HepG2 (cell line): ENCODE data around the gene HACD2. TPM values are rescaled to one million over a fixed set of nuclear protein-coding genes. Genes with fewer than 3 reads are reported as not detected.

Experiments used
- ATAC-seq: fragments of 200-7000 bp; cut with Tn5 transposase; 3 replicates; pipeline ENCODE4 v1.9.1; 2020; ENCODE audit warnings: mild to moderate bottlenecking, moderate library complexity
- BruUV-seq: library from RNA; stranded (reverse); fragments of 400-500 nt; replicated peaks from 2 replicates; lab custom pipeline; 2021; lab: Mats Ljungman, UMichigan
- CTCF ChIA-PET: fragments of 300-600 bp; formaldehyde crosslinking; extraction: SDS; loops from one replicate; lab custom pipeline; 2021; ENCODE audit warnings: low total read pairs, inconsistent platforms, low intra/inter-chr PET ratio; lab: Yijun Ruan, JAX
- POLR2A ChIA-PET: fragments of 350-600 bp; sonication (Branson Sonifier 250); formaldehyde crosslinking; loops from one replicate; lab custom pipeline; 2020; ENCODE audit warnings: antibody characterized with exemption, inconsistent platforms; lab: Yijun Ruan, JAX
- DNase-seq: peaks from one replicate; pipeline ENCODE4 v3.0.0-alpha.2; 2015; ENCODE audit warnings: low spot score
- FAIRE-seq: peaks from 3 replicates; lab custom pipeline; 2011; peaks lifted over from hg19 to GRCh38; lab: Jason Lieb, UNC
- H2AFZ ChIP-seq: one replicate; pipeline ENCODE4 v1.6.1; 2011; ENCODE audit warnings: low read length, inconsistent platforms
- H3K27ac ChIP-seq: fragments of 300-600 bp; 3 replicates; pipeline ENCODE4 v1.8.0; 2011; ENCODE audit warnings: mixed run types, mild to moderate bottlenecking, mixed read lengths, low read length, inconsistent platforms; ENCODE audit not compliant: insufficient read depth; ENCODE audit errors: extremely low read length
- H3K27me3 ChIP-seq, 2 experiments: fragments of 200-600 bp in 1 of 2; 2 replicates in 1 of 2; 3 replicates in 1 of 2; pipeline versions ENCODE4 v1.6.0 to v1.8.0; 2011; ENCODE audit warnings: low read length in 2 of 2, mild to moderate bottlenecking in 2 of 2, moderate library complexity in 2 of 2, inconsistent platforms in 1 of 2; ENCODE audit not compliant: insufficient read depth in 2 of 2, control insufficient read depth in 1 of 2
- H3K36me3 ChIP-seq, 2 experiments: fragments of 200-600 bp in 1 of 2; replicated peaks in 1 of 2; 2 replicates in 1 of 2; 3 replicates in 1 of 2; pipeline versions ENCODE4 v1.5.1 to v1.8.0; 2011; ENCODE audit warnings: low read length in 2 of 2, inconsistent platforms in 1 of 2; ENCODE audit not compliant: insufficient read depth in 2 of 2, control insufficient read depth in 1 of 2
- H3K4me1 ChIP-seq: 2 replicates; pipeline ENCODE4 v1.5.1; 2012; ENCODE audit warnings: low read length, inconsistent platforms; ENCODE audit not compliant: insufficient read depth
- H3K4me2 ChIP-seq: 2 replicates; pipeline ENCODE4 v1.6.0; 2011; ENCODE audit warnings: low read depth, low read length, inconsistent platforms
- H3K4me3 ChIP-seq, 3 experiments: fragments of 200-600 bp in 1 of 3; sonication (generic), shearing (Covaris generic) in 1 of 3; replicated peaks in 1 of 3; 2 replicates each; pipeline ENCODE4 v1.5.1; 2011 to 2016; ENCODE audit warnings: low read length in 3 of 3, inconsistent platforms in 2 of 3, low read depth in 2 of 3, mild to moderate bottlenecking in 2 of 3, control low read depth in 1 of 3, mixed read lengths in 1 of 3; ENCODE audit not compliant: insufficient read depth in 1 of 3
- H3K79me2 ChIP-seq: one replicate; pipeline ENCODE4 v1.6.1; 2011; ENCODE audit warnings: low read length, inconsistent platforms; ENCODE audit not compliant: insufficient read depth
- H3K9ac ChIP-seq: 2 replicates; pipeline ENCODE4 v1.6.0; 2011; ENCODE audit warnings: mild to moderate bottlenecking, low read depth, low read length, inconsistent platforms; ENCODE audit not compliant: insufficient read depth
- H3K9me3 ChIP-seq: 2 replicates; pipeline ENCODE4 v1.5.1; 2012; ENCODE audit warnings: mild to moderate bottlenecking, low read length
- H4K20me1 ChIP-seq: 2 replicates; pipeline ENCODE4 v1.6.0; 2011; ENCODE audit warnings: inconsistent platforms, mild to moderate bottlenecking, low read length, moderate library complexity; ENCODE audit not compliant: insufficient read depth
- CCDC6 ChIP-seq: sonication (generic); formaldehyde crosslinking; IDR thresholded peaks from 2 replicates; pipeline ENCODE4 v1.8.1; 2022; ENCODE audit warnings: mild to moderate bottlenecking, missing genetic modification reagents, moderate library complexity
- ELF4 ChIP-seq: sonication (generic); formaldehyde crosslinking; IDR thresholded peaks from 2 replicates; pipeline ENCODE4 v1.5.0; 2020; ENCODE audit warnings: missing genetic modification reagents, mild to moderate bottlenecking, moderate library complexity, borderline replicate concordance
- EP300 ChIP-seq, 3 experiments: sonication (generic) in 1 of 3; formaldehyde crosslinking in 1 of 3; IDR thresholded peaks; 2 replicates each; pipeline versions ENCODE4 v1.5.1 to v1.6.1; 2011 to 2020; ENCODE audit warnings: low read depth in 2 of 3, low read length in 2 of 3, borderline replicate concordance in 1 of 3, improper control_type of control experiment in 1 of 3, mild to moderate bottlenecking in 1 of 3, missing genetic modification reagents in 1 of 3, moderate library complexity in 1 of 3
- GPN1 ChIP-seq: sonication (generic); formaldehyde crosslinking; IDR thresholded peaks from 2 replicates; pipeline ENCODE4 v1.5.1; 2020; ENCODE audit warnings: missing genetic modification reagents, borderline replicate concordance
- IRF2 ChIP-seq: IDR thresholded peaks from 2 replicates; pipeline ENCODE4 v1.6.1; 2018; ENCODE audit warnings: missing genetic modification reagents, missing compliant biosample characterization
- KLF16 ChIP-seq, 2 experiments: sonication (generic) in 1 of 2; formaldehyde crosslinking in 1 of 2; IDR thresholded peaks; 2 replicates each; pipeline versions ENCODE4 v1.6.1 to v1.8.0; 2016 to 2023; ENCODE audit warnings: missing genetic modification reagents in 2 of 2, missing compliant biosample characterization in 1 of 2
- MXI1 ChIP-seq: IDR thresholded peaks from 3 replicates; pipeline ENCODE4 v1.6.1; 2012; ENCODE audit warnings: low read depth, low read length, inconsistent platforms, borderline replicate concordance
- NCOA2 ChIP-seq: sonication (generic); formaldehyde crosslinking; IDR thresholded peaks from 2 replicates; pipeline ENCODE4 v1.8.0; 2022; ENCODE audit warnings: inconsistent platforms
- NR2F1 ChIP-seq, 2 experiments: fragments of 450-650 bp in 1 of 2; formaldehyde crosslinking in 1 of 2; IDR thresholded peaks; 2 replicates each; pipeline versions ENCODE4 v1.5.0 to v1.6.1; 2016 to 2020; ENCODE audit warnings: mild to moderate bottlenecking in 1 of 2, missing compliant biosample characterization in 1 of 2, missing genetic modification reagents in 1 of 2, moderate library complexity in 1 of 2
- SAP130 ChIP-seq: IDR thresholded peaks from 2 replicates; pipeline ENCODE4 v1.6.1; 2016; ENCODE audit warnings: low read depth
- SIN3A ChIP-seq: IDR thresholded peaks from 2 replicates; pipeline ENCODE4 v1.6.1; 2011; ENCODE audit warnings: low read depth, mild to moderate bottlenecking, control low read depth, low read length, borderline replicate concordance
- SRY ChIP-seq: sonication (generic); formaldehyde crosslinking; IDR thresholded peaks from 2 replicates; pipeline ENCODE4 v1.8.0; 2022; ENCODE audit warnings: mild to moderate bottlenecking, missing genetic modification reagents
- TAF1 ChIP-seq: sonication (generic); formaldehyde crosslinking; IDR thresholded peaks from 2 replicates; pipeline ENCODE4 v1.4.0; 2020; ENCODE audit warnings: missing genetic modification reagents
- ZEB1 ChIP-seq: IDR thresholded peaks from 2 replicates; pipeline ENCODE4 v1.6.1; 2012; ENCODE audit warnings: mild to moderate bottlenecking, low read depth, inconsistent platforms; ENCODE audit not compliant: insufficient replicate concordance
- ZNF619 ChIP-seq: sonication (generic); formaldehyde crosslinking; IDR thresholded peaks from 2 replicates; pipeline ENCODE4 v1.4.0; 2020; ENCODE audit warnings: mild to moderate bottlenecking, missing genetic modification reagents
- ZNF878 ChIP-seq: sonication (generic); formaldehyde crosslinking; IDR thresholded peaks from 2 replicates; pipeline ENCODE4 v1.8.1; 2023; ENCODE audit warnings: mild to moderate bottlenecking, missing genetic modification reagents, moderate library complexity
- ZSCAN9 ChIP-seq: IDR thresholded peaks from 2 replicates; pipeline ENCODE4 v1.6.1; 2016; ENCODE audit warnings: borderline replicate concordance
- WGBS: methylation state at CpG from one replicate; pipeline ENCODE4 v1.1.6; 2017; ENCODE audit warnings: low lambda C conversion rate; 5-methylcytosine and 5-hydroxymethylcytosine counted together
- in situ Hi-C: cut with HindIII; loops from 2 replicates; pipeline ENCODE4 v1.10.0; 2017; ENCODE audit warnings: low pct_unique_long_range_greater_than_20kb; ENCODE audit not compliant: extremely low pct_ligation_motif_present
- intact Hi-C: fragments of 100-400 bp; cut with micrococcal nuclease; formaldehyde crosslinking; loops from one replicate; pipeline ENCODE4 v1.10.0; 2022; ENCODE audit not compliant: unreplicated experiment
- polyA plus RNA-seq, 8 experiments: library from polyadenylated mRNA; depleted of rRNA in 3 of 8; stranded (reverse) in 7 of 8; unstranded in 1 of 8; fragments of >200 nt; fragmentation: Illumina TruSeq in 4 of 8; extraction: Trizol in 4 of 8; gene quantifications; 2 replicates each; pipeline versions ENCODE4 v1.2.1 to v1.2.3, GENCODE V29; 2011 to 2016; ENCODE audit warnings: low read depth in 4 of 8, missing spikeins in 1 of 8, mixed read lengths in 1 of 8; ENCODE audit not compliant: insufficient read depth in 1 of 8
- total RNA-seq, 5 experiments: library from RNA; depleted of rRNA; stranded (reverse); fragments of >200 nt; fragmentation: Illumina TruSeq; extraction: Trizol; gene quantifications; 2 replicates each; pipeline ENCODE4 v1.2.3, GENCODE V29; 2016; ENCODE audit warnings: low read depth in 1 of 5
- TF ChIP-seq, protein P1 (sequence below): IDR thresholded peaks from 2 replicates; pipeline ENCODE4 v1.4.0; 2020; ENCODE audit warnings: mild to moderate bottlenecking, missing genetic modification reagents

HACD2 gene
- total and polyA plus RNA-seq, 2 of the 13 experiments (the other 11 are each of a cell fraction or from before 2014, with no cell fraction given): 47.0 to 50.4 TPM

DNA sequence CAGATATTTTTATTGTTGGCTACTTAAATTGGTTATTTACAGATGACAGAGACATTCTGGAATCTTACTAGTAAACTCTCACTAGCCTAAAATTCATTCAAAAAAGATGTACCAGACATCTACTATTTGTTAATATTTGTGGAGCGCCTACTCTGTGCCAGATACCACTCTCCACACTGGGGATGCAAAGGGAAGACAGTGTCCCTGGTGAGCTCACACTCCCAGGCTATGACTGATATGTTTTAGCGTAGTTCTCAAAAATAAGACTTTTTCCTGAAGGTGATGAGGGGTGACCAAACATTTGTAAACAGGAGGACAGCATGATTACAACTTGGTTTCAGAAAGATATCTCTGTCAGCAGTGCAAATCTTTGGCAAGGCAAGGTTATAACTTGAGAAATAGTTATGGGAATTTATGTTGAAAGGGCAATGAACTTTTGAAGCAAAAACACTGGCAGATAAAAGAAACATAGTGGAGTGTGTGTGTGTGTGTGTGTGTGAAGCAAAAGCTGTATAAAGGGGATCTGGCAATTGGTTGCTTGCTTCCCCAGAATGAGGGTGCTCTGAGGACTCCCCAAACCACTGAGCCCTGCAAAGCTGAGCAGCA lies 51.2 kb downstream of the HACD2 start (continued):
- TF ChIP-seq ZNF878 (CRISPR knock-in tag) (no peak), ZNF619 (CRISPR knock-in tag) (no peak), SIN3A (no peak), TAF1 (CRISPR knock-in tag) (no peak), CCDC6 (CRISPR knock-in tag) (no peak), GPN1 (no peak), ELF4 (CRISPR knock-in tag) (no peak)
- TF ChIP-seq, all 625 proteins: peak for 0

DNA sequence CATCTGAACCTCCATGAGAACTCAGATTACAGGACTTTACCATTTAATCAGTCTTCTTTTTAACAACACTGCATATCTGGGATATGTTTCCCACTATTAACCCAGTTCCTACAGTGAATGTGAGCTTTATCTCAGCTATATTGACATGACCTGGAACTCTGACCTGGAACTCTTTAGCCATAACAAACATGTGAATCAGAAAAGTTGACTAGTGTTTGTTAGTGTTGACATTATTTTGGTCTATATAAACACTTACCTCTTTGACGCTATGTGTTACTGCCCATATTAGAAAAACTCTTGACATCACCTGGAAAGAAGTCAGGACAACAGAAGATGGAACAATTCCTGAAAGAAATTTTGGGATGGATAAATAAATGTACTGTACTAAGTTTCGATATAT lies 56.7 kb downstream of the HACD2 start:
- H3K79me2 ChIP-seq: peaks cover 2% of the 10 kb centered on the region
- no TSS peak for BruUV-seq
- ChIA-PET POLR2A (no interaction called here), CTCF (no interaction called here)
- no peak overlapping the region for H2AFZ ChIP-seq
- H3K36me3 ChIP-seq: peaks cover 16 to 45% of the 10 kb centered on the region in 2 experiments
- peak overlapping the region; percentile 7 for H3K27ac ChIP-seq
- DNase-seq (peak; percentile 64), ATAC-seq (peak; percentile 91), FAIRE-seq (no peak)
- 0 out of 2 replicates have a peak, but pooled peaks cover 4% of the 10 kb centered on the region for H4K20me1 ChIP-seq
- peaks cover 44% of the 10 kb centered on the region for H3K4me1 ChIP-seq
- intact Hi-C loops (no loop called here), in situ Hi-C loops (no loop called here)
- no peak overlapping the region; the same call in 1 of the 2 replicates for H3K4me2 ChIP-seq
- 58% methylated on average over 2 of the region's 2 CpGs for WGBS
- H3K27me3 ChIP-seq: no peaks in the 10 kb centered on the region
- H3K4me3 ChIP-seq: no peak overlapping the region
- no peaks in the 10 kb centered on the region for H3K9me3 ChIP-seq
- H3K9ac ChIP-seq: no peak overlapping the region
- TF ChIP-seq ZEB1 (peak; percentile 31), SAP130 (CRISPR knock-in tag) (peak; percentile 73), MXI1 (peak; percentile 49; the same call in 1 of the 3 replicates), ZSCAN9 (CRISPR knock-in tag) (0 out of 2 replicates have a peak, but pooled peaks have one; percentile 40), KLF16 (CRISPR knock-in tag; IDR thresholded peaks at IDR 0.05) (0 out of 4 replicates have a peak, but pooled peaks of 1 of the 2 experiments have one; percentile 49), NR2F1 (CRISPR knock-in tag; IDR thresholded peaks at IDR 0.05) (peak; percentile 93 to 97), SRY (no peak), NCOA2 (CRISPR knock-in tag) (0 out of 2 replicates have a peak, but pooled peaks have one; percentile 45), EP300 (IDR thresholded peaks at IDR 0.05; ENCODE audit: low read depth in 2 of 2, low read length in 2 of 2) (peak in 1 of 2 experiments; percentile 73; a peak in 2 of 4 replicates), EP300 (CRISPR knock-in tag; IDR thresholded peaks at IDR 0.05; ENCODE audit: borderline replicate concordance) (no peak), IRF2 (peak; percentile 64)
- TF ChIP-seq, protein P1, sequence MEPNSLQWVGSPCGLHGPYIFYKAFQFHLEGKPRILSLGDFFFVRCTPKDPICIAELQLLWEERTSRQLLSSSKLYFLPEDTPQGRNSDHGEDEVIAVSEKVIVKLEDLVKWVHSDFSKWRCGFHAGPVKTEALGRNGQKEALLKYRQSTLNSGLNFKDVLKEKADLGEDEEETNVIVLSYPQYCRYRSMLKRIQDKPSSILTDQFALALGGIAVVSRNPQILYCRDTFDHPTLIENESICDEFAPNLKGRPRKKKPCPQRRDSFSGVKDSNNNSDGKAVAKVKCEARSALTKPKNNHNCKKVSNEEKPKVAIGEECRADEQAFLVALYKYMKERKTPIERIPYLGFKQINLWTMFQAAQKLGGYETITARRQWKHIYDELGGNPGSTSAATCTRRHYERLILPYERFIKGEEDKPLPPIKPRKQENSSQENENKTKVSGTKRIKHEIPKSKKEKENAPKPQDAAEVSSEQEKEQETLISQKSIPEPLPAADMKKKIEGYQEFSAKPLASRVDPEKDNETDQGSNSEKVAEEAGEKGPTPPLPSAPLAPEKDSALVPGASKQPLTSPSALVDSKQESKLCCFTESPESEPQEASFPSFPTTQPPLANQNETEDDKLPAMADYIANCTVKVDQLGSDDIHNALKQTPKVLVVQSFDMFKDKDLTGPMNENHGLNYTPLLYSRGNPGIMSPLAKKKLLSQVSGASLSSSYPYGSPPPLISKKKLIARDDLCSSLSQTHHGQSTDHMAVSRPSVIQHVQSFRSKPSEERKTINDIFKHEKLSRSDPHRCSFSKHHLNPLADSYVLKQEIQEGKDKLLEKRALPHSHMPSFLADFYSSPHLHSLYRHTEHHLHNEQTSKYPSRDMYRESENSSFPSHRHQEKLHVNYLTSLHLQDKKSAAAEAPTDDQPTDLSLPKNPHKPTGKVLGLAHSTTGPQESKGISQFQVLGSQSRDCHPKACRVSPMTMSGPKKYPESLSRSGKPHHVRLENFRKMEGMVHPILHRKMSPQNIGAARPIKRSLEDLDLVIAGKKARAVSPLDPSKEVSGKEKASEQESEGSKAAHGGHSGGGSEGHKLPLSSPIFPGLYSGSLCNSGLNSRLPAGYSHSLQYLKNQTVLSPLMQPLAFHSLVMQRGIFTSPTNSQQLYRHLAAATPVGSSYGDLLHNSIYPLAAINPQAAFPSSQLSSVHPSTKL (CRISPR knock-in tag): peak; percentile 90
